Heart right ventricle (tissue), 16 donors: ENCODE measurements around the gene PRKAB2. TPM values are rescaled to one million over a fixed set of nuclear protein-coding genes. Genes with fewer than 3 reads are reported as not detected.

Experiments
- ATAC-seq, 8 donors: fragments of 200-7000 bp; cut with Tn5 transposase; one replicate each; pipeline ENCODE4 v1.9.1; 2020; ENCODE audit warnings: mild to moderate bottlenecking in 8 of 8, moderate library complexity in 8 of 8, moderate number of reproducible peaks in 1 of 8
- DNase-seq, 2 donors: peaks; one replicate each; pipeline ENCODE4 v3.0.0-alpha.2; 2020
- H3K27ac ChIP-seq, 10 donors: fragments of 200-600 bp; sonication (generic) in 2 of 10; one replicate each; pipeline versions ENCODE4 v1.5.0 to v1.8.0; 2020 to 2022; ENCODE audit warnings: mild to moderate bottlenecking in 3 of 10
- H3K27me3 ChIP-seq, 7 donors: fragments of 200-600 bp; one replicate each; pipeline ENCODE4 v1.8.0; 2021 to 2022; ENCODE audit warnings: mild to moderate bottlenecking in 2 of 7
- H3K36me3 ChIP-seq, 9 donors: fragments of 200-600 bp; sonication (generic) in 1 of 9; one replicate each; pipeline versions ENCODE4 v1.5.0 to v1.8.0; 2020 to 2022; ENCODE audit warnings: mild to moderate bottlenecking in 2 of 9
- H3K4me1 ChIP-seq, 9 donors: fragments of 200-600 bp; sonication (generic) in 1 of 9; one replicate each; pipeline versions ENCODE4 v1.5.0 to v1.8.0; 2020 to 2022; ENCODE audit warnings: mild to moderate bottlenecking in 4 of 9
- H3K4me3 ChIP-seq, 10 donors: fragments of 200-600 bp; sonication (generic) in 2 of 10; one replicate each; pipeline versions ENCODE4 v1.5.0 to v1.8.0; 2020 to 2022; ENCODE audit warnings: mild to moderate bottlenecking in 7 of 10, moderate library complexity in 2 of 10
- H3K9me3 ChIP-seq, 11 donors: fragments of 200-600 bp in 10 of 11; sonication (generic) in 2 of 11; one replicate each; pipeline versions ENCODE4 v1.5.0 to v1.8.0; 2013 to 2022; ENCODE audit warnings: mild to moderate bottlenecking in 2 of 11, control low read depth in 1 of 11, moderate library complexity in 1 of 11
- CTCF ChIP-seq, 9 donors: fragments of 200-600 bp; sonication (generic) in 2 of 9; IDR thresholded peaks; one replicate each; pipeline versions ENCODE4 v1.5.0 to v1.8.0; 2021 to 2022; ENCODE audit warnings: antibody characterized with exemption in 9 of 9, mild to moderate bottlenecking in 5 of 9, moderate library complexity in 1 of 9
- WGBS, 2 donors: extraction: QIAGEN DNeasy Blood & Tissue Kit; methylation state at CpG; one replicate each; pipeline ENCODE4 v1.1.7; 2013; ENCODE audit warnings: inconsistent platforms in 1 of 2; 5-methylcytosine and 5-hydroxymethylcytosine counted together
- intact Hi-C, 10 donors: fragments of 100-400 bp; cut with DNase I; formaldehyde crosslinking; loops; one replicate each; pipeline versions ENCODE4 v1.11.1 to v1.14.2; 2022
- polyA plus RNA-seq, 2 donors: library from polyadenylated mRNA; stranded (reverse); fragments of 200-250 nt; gene quantifications; one replicate each; pipeline ENCODE4 v1.2.3, GENCODE V29; 2013
- total RNA-seq, 10 donors: library from RNA; stranded (reverse); fragmentation: NEBNext Ultra II Directional in 3 of 10; extraction: Animal tissue kit (Norgen Biotek cat#: 25700) in 3 of 10; gene quantifications; one replicate each; pipeline versions ENCODE4 v1.2.1 to v1.2.4, GENCODE V29; 2021 to 2023
- donor health status: Arrhythmogenic right ventricular cardiomyopathy.
- donor health status: ischemic (EF 13 %, LVEDD 7.1; RV severe dilation, severe dysfunction).
- donor health status: healthy with polysubstance abuse.
- donor health status: DM: no; HTN: yes; CAD: no.
- donor health status: DM: no; HTN: no; CAD: no.
- donor health status: ischemic (EF 25% LVEDD 6.9; RV normal size, moderate dysfunction).
- donor health status: ischemic (EF 25% LVEDD 5.7; RV mildly dilated, moderate dysfunction).
- donor health status: healthy.
- donor health status: DM: yes; HTN: yes; CAD: no.
- donor health status: Ischemic cardiomyopathy.
- donor health status: ischemic (EF 35%, LVEDD 5.7; RV mildly dilated, moderate dysfunction).
- donor health status: nonischemic (EF 11% LVEDD 7.7; RV severe dilation, severe dysfunction).
- donor health status: DM: yes; HTN: yes; CAD: no.
- donor health status: PGD.
- donor health status: ischemic (EF 29% LVEDD 5.4; RV normal size, mild dysfunction).
- donor health status: nonischemic (EF 23%, LVEDD 6.1; RV moderate dilation, normal function).

PRKAB2 gene
- total and polyA plus RNA-seq, 12 donors: 9.1 to 40.2 (median 32.5) TPM

GRCh38 chr1:147215540-147215916, 43.3 kb upstream of the PRKAB2 start:
- H3K27me3 ChIP-seq: no peaks in the 10 kb centered on the region
- DNase-seq (no peak), ATAC-seq (no peak)
- H3K4me3 ChIP-seq: no peak overlapping the region
- intact Hi-C loops: no loop called here
- no peak for TF ChIP-seq CTCF (IDR thresholded peaks at IDR 0.05)
- H3K9me3 ChIP-seq: no peaks in the 10 kb centered on the region
- WGBS, 2 donors: 50 to 74% methylated on average over 2 of the region's 2 CpGs
- no peak overlapping the region for H3K27ac ChIP-seq
- H3K36me3 ChIP-seq: peaks cover 0 to 34% (median 0%) of the 10 kb centered on the region in 9 donors
- H3K4me1 ChIP-seq: no peaks in the 10 kb centered on the region

GRCh38 chr1:147214842-147215539, 42.7 kb upstream of the PRKAB2 start:
- H3K27me3 ChIP-seq: no peaks in the 10 kb centered on the region
- no peak for ATAC-seq
- no peak overlapping the region for H3K4me3 ChIP-seq
- H3K36me3 ChIP-seq: peaks cover 0 to 34% (median 0%) of the 10 kb centered on the region in 9 donors
- intact Hi-C loops: no loop called here
- no peaks in the 10 kb centered on the region for H3K4me1 ChIP-seq
- no peak for TF ChIP-seq CTCF (IDR thresholded peaks at IDR 0.05)
- DNase-seq: no peak
- no peak overlapping the region for H3K27ac ChIP-seq
- no peaks in the 10 kb centered on the region for H3K9me3 ChIP-seq

GRCh38 chr1:147214325-147214724, 42.1 kb upstream of the PRKAB2 start:
- DNase-seq (no peak), ATAC-seq (no peak)
- no peaks in the 10 kb centered on the region for H3K27me3 ChIP-seq
- no peaks in the 10 kb centered on the region for H3K4me1 ChIP-seq
- no peaks in the 10 kb centered on the region for H3K9me3 ChIP-seq
- peaks cover 0 to 34% (median 0%) of the 10 kb centered on the region in 9 donors for H3K36me3 ChIP-seq
- 81 to 84% methylated on average over 7 of the region's 7 CpGs for WGBS, 2 donors
- no peak for TF ChIP-seq CTCF (IDR thresholded peaks at IDR 0.05)
- H3K27ac ChIP-seq: no peak overlapping the region
- H3K4me3 ChIP-seq: no peak overlapping the region
- intact Hi-C loops: no loop called here

- H3K4me3 ChIP-seq: no peak overlapping the region
- ATAC-seq (no peak), DNase-seq (no peak)
- intact Hi-C loops: no loop called here
- no peak for TF ChIP-seq CTCF (IDR thresholded peaks at IDR 0.05)
- H3K4me1 ChIP-seq: no peaks in the 10 kb centered on the region
- peaks cover 0 to 34% (median 0%) of the 10 kb centered on the region in 9 donors for H3K36me3 ChIP-seq
- no peak overlapping the region for H3K27ac ChIP-seq
- no peaks in the 10 kb centered on the region for H3K27me3 ChIP-seq
- H3K9me3 ChIP-seq: no peaks in the 10 kb centered on the region
These were observed 41.0 kb upstream of the PRKAB2 start for GRCh38 chr1:147213271-147213670.
